GM23248 (cell line): Measurements from ENCODE around the gene COPG1.

Experiments used
- EZH2 ChIP-seq: fragments of 200-600 bp; sonication (generic); IDR thresholded peaks from 2 replicates; pipeline ENCODE4 v1.6.1; 2018; ENCODE audit warnings: antibody characterized with exemption, mild to moderate bottlenecking; ENCODE audit not compliant: insufficient read depth, poor library complexity, severe bottlenecking
- EZH2phosphoT487 ChIP-seq: fragments of 200-600 bp; sonication (generic); IDR thresholded peaks from 2 replicates; pipeline ENCODE4 v1.6.1; 2018; ENCODE audit warnings: antibody characterized with exemption, moderate library complexity, mild to moderate bottlenecking, low read depth; ENCODE audit not compliant: insufficient read depth

- TF ChIP-seq EZH2, result no peak
- TF ChIP-seq EZH2phosphoT487, result no peak
Measured at GRCh38 chr3:129257609-129258008, 8.2 kb downstream of the COPG1 start.
